K562 (cell line): ENCODE results near the gene CARD8. TPM values are rescaled to one million over a fixed set of nuclear protein-coding genes. Genes with fewer than 3 reads are reported as not detected.

Experiments used
- CUX1 ChIP-seq: fragments of 200-800 bp; sonication (Bioruptor generic); IDR thresholded peaks from 2 replicates; pipeline ENCODE4 v1.6.1; 2016; ENCODE audit warnings: missing genetic modification characterization, missing compliant biosample characterization
- FOXK2 ChIP-seq, 2 experiments: fragments of 450-650 bp; IDR thresholded peaks in 1 of 2; conservative IDR thresholded peaks in 1 of 2; 2 replicates each; pipeline ENCODE4 v1.6.1; 2016; ENCODE audit warnings: low read depth in 2 of 2, mild to moderate bottlenecking in 1 of 2
- NR2C1 ChIP-seq, 2 experiments: fragments of 450-650 bp; IDR thresholded peaks; 2 replicates each; pipeline ENCODE4 v1.6.1; 2017; ENCODE audit warnings: mild to moderate bottlenecking in 2 of 2, antibody characterized with exemption in 1 of 2, inconsistent platforms in 1 of 2, missing compliant biosample characterization in 1 of 2, missing genetic modification characterization in 1 of 2
- SMAD4 ChIP-seq: fragments of 250-450 bp; sonication (Bioruptor Pico); conservative IDR thresholded peaks from 2 replicates; pipeline ENCODE4 v1.8.0; 2021; ENCODE audit warnings: inconsistent platforms, mild to moderate bottlenecking, moderate library complexity
- STAG1 ChIP-seq: sonication (generic); formaldehyde crosslinking; IDR thresholded peaks from 2 replicates; pipeline ENCODE4 v1.5.0; 2020; ENCODE audit warnings: missing genetic modification reagents, borderline replicate concordance
- SUPT5H ChIP-seq: fragments of 450-650 bp; IDR thresholded peaks from 2 replicates; pipeline ENCODE4 v1.6.1; 2016
- polyA plus RNA-seq, 8 experiments: library from polyadenylated mRNA; depleted of rRNA in 4 of 8; stranded (reverse) in 5 of 8; unstranded in 3 of 8; fragments of >200 nt; fragmentation: Nextera tagmentation in 2 of 8; fragmentation: Illumina TruSeq in 1 of 8; extraction: Ambion mirVana in 2 of 8; extraction: Trizol in 1 of 8; gene quantifications; 2 replicates each; pipeline versions ENCODE4 v1.2.1 to v1.2.3, GENCODE V29; 2011 to 2014; ENCODE audit warnings: inconsistent platforms in 1 of 8, missing spikeins in 1 of 8
- total RNA-seq, 7 experiments: library from RNA; depleted of rRNA in 6 of 7; stranded (reverse); fragments of >200 nt in 6 of 7; fragmentation: Illumina TruSeq in 2 of 7; extraction: Trizol in 2 of 7; gene quantifications; 2 replicates each; pipeline versions ENCODE4 v1.2.1 to v1.2.3, GENCODE V29; 2011 to 2021; ENCODE audit warnings: low replicate concordance in 1 of 7
- TF ChIP-seq, protein P1 (sequence below), 2 experiments: IDR thresholded peaks in 1 of 2; conservative IDR thresholded peaks in 1 of 2; 2 replicates each; pipeline ENCODE4 v1.6.1; 2016; ENCODE audit warnings: low read depth in 2 of 2, mild to moderate bottlenecking in 1 of 2, missing compliant biosample characterization in 1 of 2, missing genetic modification characterization in 1 of 2, moderate library complexity in 1 of 2

Gene CARD8
- total and polyA plus RNA-seq, 9 of the 15 experiments (the other 6 are each of a cell fraction or from before 2014, with no cell fraction given) = 11.5 to 26.4 (median 20.8) TPM

GRCh38 chr19:48258350-48258749, 2.6 kb upstream of the CARD8 start (continued):
- TF ChIP-seq, protein P1, sequence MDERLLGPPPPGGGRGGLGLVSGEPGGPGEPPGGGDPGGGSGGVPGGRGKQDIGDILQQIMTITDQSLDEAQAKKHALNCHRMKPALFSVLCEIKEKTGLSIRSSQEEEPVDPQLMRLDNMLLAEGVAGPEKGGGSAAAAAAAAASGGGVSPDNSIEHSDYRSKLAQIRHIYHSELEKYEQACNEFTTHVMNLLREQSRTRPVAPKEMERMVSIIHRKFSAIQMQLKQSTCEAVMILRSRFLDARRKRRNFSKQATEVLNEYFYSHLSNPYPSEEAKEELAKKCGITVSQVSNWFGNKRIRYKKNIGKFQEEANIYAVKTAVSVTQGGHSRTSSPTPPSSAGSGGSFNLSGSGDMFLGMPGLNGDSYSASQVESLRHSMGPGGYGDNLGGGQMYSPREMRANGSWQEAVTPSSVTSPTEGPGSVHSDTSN (CRISPR knock-in tag; IDR thresholded peaks at IDR 0.05; ENCODE audit: low read depth) = no peak
- TF ChIP-seq, protein P1 (tag; conservative IDR thresholded peaks at IDR 0.05; ENCODE audit: low read depth) = peak; percentile 64
- TF ChIP-seq FOXK2 (conservative IDR thresholded peaks at IDR 0.05 in 1 of 2, IDR thresholded peaks at IDR 0.05 in 1 of 2; ENCODE audit: low read depth in 2 of 2) (peak in 1 of 2 experiments; percentile 27; a peak in 1 of 4 replicates), SUPT5H (peak; percentile 60), SMAD4 (no peak), STAG1 (CRISPR knock-in tag) (no peak), NR2C1 (IDR thresholded peaks at IDR 0.05) (no peak), NR2C1 (tag; IDR thresholded peaks at IDR 0.05) (peak; percentile 23; the same call in 1 of the 2 replicates), CUX1 (CRISPR knock-in tag) (no peak)
